Endodermal cell (in vitro differentiated cells): Measurements from ENCODE around the gene ZNF705A. TPM values are rescaled to one million over a fixed set of nuclear protein-coding genes. Genes with fewer than 3 reads are reported as not detected.
"Not testable (repeated sequence)": the region's sequence is repeated elsewhere in the genome, so short reads cannot be mapped to it uniquely, and the experiment has no call there.

Experiments
- DNase-seq: peaks from one replicate; pipeline ENCODE4 v3.0.0-alpha.2; 2017
- H3K27ac ChIP-seq: 2 replicates; pipeline ENCODE4 v1.5.1; 2013; ENCODE audit warnings: mild to moderate bottlenecking, low read depth, low read length, moderate library complexity
- H3K27me3 ChIP-seq: 2 replicates; pipeline ENCODE4 v1.6.1; 2013; ENCODE audit warnings: mild to moderate bottlenecking, low read length, moderate library complexity; ENCODE audit not compliant: insufficient read depth, control insufficient read depth, poor library complexity, severe bottlenecking
- H3K36me3 ChIP-seq: 2 replicates; pipeline ENCODE4 v1.7.0; 2013; ENCODE audit warnings: mild to moderate bottlenecking, low read length, moderate library complexity; ENCODE audit not compliant: control insufficient read depth, insufficient read depth
- H3K4me1 ChIP-seq: one replicate; pipeline ENCODE4 v1.7.0; 2013; ENCODE audit warnings: low read length; ENCODE audit not compliant: control insufficient read depth, insufficient read depth
- H3K4me3 ChIP-seq: 2 replicates; pipeline ENCODE4 v1.5.1; 2013; ENCODE audit warnings: mild to moderate bottlenecking, low read length, moderate library complexity
- H3K9ac ChIP-seq: 2 replicates; pipeline ENCODE4 v1.6.1; 2013; ENCODE audit warnings: mild to moderate bottlenecking, low read length, moderate library complexity; ENCODE audit not compliant: poor library complexity, severe bottlenecking; ENCODE audit errors: extremely low read depth
- H3K9me3 ChIP-seq: 2 replicates; pipeline ENCODE4 v1.6.1; 2013; ENCODE audit warnings: mild to moderate bottlenecking, low read length, moderate library complexity; ENCODE audit not compliant: control insufficient read depth
- H3K27ac Mint-ChIP-seq: 2 replicates; pipeline ENCODE4 v1.8.0; 2020; ENCODE audit warnings: mixed read lengths
- H3K27me3 Mint-ChIP-seq: 2 replicates; pipeline ENCODE4 v1.8.0; 2021; ENCODE audit warnings: mild to moderate bottlenecking, mixed read lengths; ENCODE audit not compliant: insufficient read depth
- H3K36me3 Mint-ChIP-seq: 2 replicates; pipeline ENCODE4 v1.8.0; 2020; ENCODE audit warnings: low read depth, mixed read lengths
- H3K4me1 Mint-ChIP-seq: 2 replicates; pipeline ENCODE4 v1.8.0; 2020; ENCODE audit warnings: mixed read lengths
- H3K4me3 Mint-ChIP-seq: 2 replicates; pipeline ENCODE4 v1.8.0; 2020; ENCODE audit warnings: mild to moderate bottlenecking, moderate library complexity, mixed read lengths
- H3K9me3 Mint-ChIP-seq: 2 replicates; pipeline ENCODE4 v1.8.0; 2020; ENCODE audit warnings: mild to moderate bottlenecking, mixed read lengths
- CTCF ChIP-seq: fragments of 200-600 bp; sonication (generic); conservative IDR thresholded peaks from 2 replicates; pipeline ENCODE4 v1.5.0; 2021; ENCODE audit warnings: antibody characterized with exemption, mild to moderate bottlenecking
- WGBS, 2 experiments: methylation state at CpG; one replicate each; pipeline versions ENCODE4 v1.1.5 to v1.1.7; 2013; ENCODE audit warnings: missing lambda C conversion rate in 2 of 2, mixed read lengths in 1 of 2; ENCODE audit not compliant: insufficient coverage in 1 of 2, insufficient read length in 1 of 2; 5-methylcytosine and 5-hydroxymethylcytosine counted together
- total RNA-seq, 2 donors: library from RNA; stranded (reverse); fragmentation: NEBNext Ultra II Directional in 1 of 2; extraction: Animal tissue kit (Norgen Biotek cat#: 25700) in 1 of 2; gene quantifications; 2 replicates in 1 of 2; 3 replicates in 1 of 2; pipeline ENCODE4 v1.2.1, GENCODE V29; 2021

Gene ZNF705A
- total RNA-seq, 2 donors from 2014 or later: not detected

- DNase-seq: peak; percentile 11
- H3K27me3 ChIP-seq, H3K9ac ChIP-seq, H3K36me3 Mint-ChIP-seq, H3K4me3 ChIP-seq, H3K27ac Mint-ChIP-seq, H3K4me3 Mint-ChIP-seq, H3K4me1 Mint-ChIP-seq, H3K36me3 ChIP-seq, H3K4me1 ChIP-seq, H3K9me3 ChIP-seq, H3K27ac ChIP-seq, H3K9me3 Mint-ChIP-seq: not testable (repeated sequence)
- H3K27me3 Mint-ChIP-seq: peaks cover 16% of the 10 kb centered on the region
- 92% methylated on average over 7 to 16 of the region's 16 CpGs for WGBS, 2 experiments
These were observed 65.5 kb downstream of the ZNF705A start for GRCh38 chr12:8222303-8222702.

GRCh38 chr12:8223646-8224045 lies 66.8 kb downstream of the ZNF705A start:
- not testable (repeated sequence) for H3K27ac ChIP-seq, H3K4me3 ChIP-seq, H3K9me3 Mint-ChIP-seq, H3K36me3 Mint-ChIP-seq, H3K4me1 Mint-ChIP-seq, H3K27me3 ChIP-seq, H3K4me3 Mint-ChIP-seq, H3K9ac ChIP-seq, H3K4me1 ChIP-seq, H3K36me3 ChIP-seq, H3K9me3 ChIP-seq
- DNase-seq: peak; percentile 11
- Mint-ChIP-seq H3K27ac (peak overlapping the region; percentile 7), H3K27me3 (peaks cover 15% of the 10 kb centered on the region)
- WGBS, 2 experiments: 80 to 83% methylated on average over 6 to 12 of the region's 13 CpGs

GRCh38 chr12:8224782-8225181 lies 68.0 kb downstream of the ZNF705A start:
- not testable (repeated sequence) for H3K4me1 ChIP-seq, H3K4me3 ChIP-seq, H3K4me1 Mint-ChIP-seq, H3K27ac Mint-ChIP-seq, H3K36me3 Mint-ChIP-seq, H3K36me3 ChIP-seq, H3K4me3 Mint-ChIP-seq, H3K9ac ChIP-seq, H3K9me3 ChIP-seq, H3K27me3 ChIP-seq, H3K27ac ChIP-seq, H3K9me3 Mint-ChIP-seq
- peak; percentile 31 for DNase-seq
- peaks cover 12% of the 10 kb centered on the region for H3K27me3 Mint-ChIP-seq
- WGBS, 2 experiments: 96 to 100% methylated on average over 2 to 11 of the region's 11 CpGs

GRCh38 chr12:8226355-8226754 lies 69.5 kb downstream of the ZNF705A start:
- Mint-ChIP-seq H3K4me1 (peaks cover 1% of the 10 kb centered on the region), H3K27me3 (peaks cover 8% of the 10 kb centered on the region), H3K9me3 (no peaks in the 10 kb centered on the region), H3K27ac (no peak overlapping the region), H3K4me3 (no peak overlapping the region), H3K36me3 (no peaks in the 10 kb centered on the region)
- no peaks in the 10 kb centered on the region for H3K36me3 ChIP-seq
- H3K9ac ChIP-seq: no peak overlapping the region
- no peak overlapping the region for H3K27ac ChIP-seq
- peak; percentile 41 for DNase-seq
- no peak for TF ChIP-seq CTCF
- H3K9me3 ChIP-seq: no peaks in the 10 kb centered on the region
- H3K4me1 ChIP-seq: no peaks in the 10 kb centered on the region
- H3K4me3 ChIP-seq: no peak overlapping the region
- H3K27me3 ChIP-seq: no peaks in the 10 kb centered on the region
- WGBS, 2 experiments: 94 to 96% methylated on average over 8 of the region's 8 CpGs

- H3K27me3 Mint-ChIP-seq, H3K27me3 ChIP-seq, H3K9ac ChIP-seq, H3K9me3 ChIP-seq, H3K36me3 ChIP-seq, H3K4me3 ChIP-seq, H3K9me3 Mint-ChIP-seq, H3K4me1 Mint-ChIP-seq, H3K4me1 ChIP-seq, H3K36me3 Mint-ChIP-seq, H3K27ac ChIP-seq: not testable (repeated sequence)
- Mint-ChIP-seq H3K4me3 (peak within 1 kb of the TSS; percentile 52), H3K27ac (peak within 1 kb of the TSS; percentile 76)
- 95 to 98% methylated on average over 8 to 21 of the region's 22 CpGs for WGBS, 2 experiments
- DNase-seq: peak; percentile 92
These were observed 70.3 kb downstream of the ZNF705A start, which contains the start of gene FAM90A1 for GRCh38 chr12:8226992-8227731. FAM90A1 (minus strand) TSS chr12:8227618; CDS start chr12:8224832, 2,786 bp downstream.

GRCh38 chr12:8227732-8228077 lies 70.9 kb downstream of the ZNF705A start:
- H3K9ac ChIP-seq, H3K27me3 Mint-ChIP-seq, H3K9me3 ChIP-seq, H3K4me1 Mint-ChIP-seq, H3K36me3 Mint-ChIP-seq, H3K27ac ChIP-seq, H3K4me1 ChIP-seq, H3K9me3 Mint-ChIP-seq, H3K4me3 ChIP-seq, H3K36me3 ChIP-seq, DNase-seq, H3K27ac Mint-ChIP-seq, H3K27me3 ChIP-seq: not testable (repeated sequence)
- 90 to 100% methylated on average over 2 to 6 of the region's 7 CpGs for WGBS, 2 experiments
- peak overlapping the region; percentile 52 for H3K4me3 Mint-ChIP-seq
